K562 (cell line): ENCODE data around the gene CD47. TPM values are rescaled to one million over a fixed set of nuclear protein-coding genes. Genes with fewer than 3 reads are reported as not detected.

Experiments used
- CBX1 ChIP-seq: sonication (generic); IDR thresholded peaks from 2 replicates; pipeline ENCODE4 v1.6.1; 2016; ENCODE audit warnings: antibody characterized with exemption, low read depth, mild to moderate bottlenecking
- HDAC1 ChIP-seq, 2 experiments: fragments of 450-650 bp; IDR thresholded peaks; 2 replicates each; pipeline ENCODE4 v1.6.1; 2016 to 2017; ENCODE audit warnings: inconsistent platforms in 1 of 2, mild to moderate bottlenecking in 1 of 2, moderate library complexity in 1 of 2
- MAFG ChIP-seq: fragments of 450-650 bp; conservative IDR thresholded peaks from 2 replicates; pipeline ENCODE4 v1.6.1; 2016; ENCODE audit warnings: missing genetic modification characterization, missing compliant biosample characterization
- ZFP36 ChIP-seq: fragments of 150-350 bp; IDR thresholded peaks from 2 replicates; pipeline ENCODE4 v1.6.1; 2018; ENCODE audit warnings: low read length, low read depth; ENCODE audit not compliant: partially characterized antibody
- ZNF212 ChIP-seq: fragments of 450-650 bp; formaldehyde crosslinking; IDR thresholded peaks from 2 replicates; pipeline ENCODE4 v1.4.0; 2020; ENCODE audit warnings: mild to moderate bottlenecking
- polyA plus RNA-seq, 8 experiments: library from polyadenylated mRNA; depleted of rRNA in 4 of 8; stranded (reverse) in 5 of 8; unstranded in 3 of 8; fragments of >200 nt; fragmentation: Nextera tagmentation in 2 of 8; fragmentation: Illumina TruSeq in 1 of 8; extraction: Ambion mirVana in 2 of 8; extraction: Trizol in 1 of 8; gene quantifications; 2 replicates each; pipeline versions ENCODE4 v1.2.1 to v1.2.3, GENCODE V29; 2011 to 2014; ENCODE audit warnings: inconsistent platforms in 1 of 8, missing spikeins in 1 of 8
- total RNA-seq, 7 experiments: library from RNA; depleted of rRNA in 6 of 7; stranded (reverse); fragments of >200 nt in 6 of 7; fragmentation: Illumina TruSeq in 2 of 7; extraction: Trizol in 2 of 7; gene quantifications; 2 replicates each; pipeline versions ENCODE4 v1.2.1 to v1.2.3, GENCODE V29; 2011 to 2021; ENCODE audit warnings: low replicate concordance in 1 of 7
- TF ChIP-seq, protein P1 (sequence below): sonication (generic); formaldehyde crosslinking; IDR thresholded peaks from 2 replicates; pipeline ENCODE4 v1.8.1; 2023; ENCODE audit warnings: mild to moderate bottlenecking, missing genetic modification reagents
- TF ChIP-seq, protein P2 (sequence below): fragments of 450-650 bp; IDR thresholded peaks from 2 replicates; pipeline ENCODE4 v1.6.1; 2016; ENCODE audit warnings: antibody characterized with exemption
- TF ChIP-seq, protein P3 (sequence below): fragments of 150-350 bp; conservative IDR thresholded peaks from 2 replicates; pipeline ENCODE4 v1.6.1; 2014; ENCODE audit warnings: low read length
- TF ChIP-seq, protein P4 (sequence below), 2 experiments: fragments of 450-650 bp; formaldehyde crosslinking in 1 of 2; IDR thresholded peaks; 2 replicates each; pipeline versions ENCODE4 v1.4.0 to v1.6.1; 2014 to 2020; ENCODE audit warnings: mild to moderate bottlenecking in 2 of 2, borderline replicate concordance in 1 of 2, low read depth in 1 of 2

Gene CD47
- total and polyA plus RNA-seq, 9 of the 15 experiments (the other 6 are each of a cell fraction or from before 2014, with no cell fraction given) = 10.2 to 62.6 (median 36.3) TPM

DNA sequence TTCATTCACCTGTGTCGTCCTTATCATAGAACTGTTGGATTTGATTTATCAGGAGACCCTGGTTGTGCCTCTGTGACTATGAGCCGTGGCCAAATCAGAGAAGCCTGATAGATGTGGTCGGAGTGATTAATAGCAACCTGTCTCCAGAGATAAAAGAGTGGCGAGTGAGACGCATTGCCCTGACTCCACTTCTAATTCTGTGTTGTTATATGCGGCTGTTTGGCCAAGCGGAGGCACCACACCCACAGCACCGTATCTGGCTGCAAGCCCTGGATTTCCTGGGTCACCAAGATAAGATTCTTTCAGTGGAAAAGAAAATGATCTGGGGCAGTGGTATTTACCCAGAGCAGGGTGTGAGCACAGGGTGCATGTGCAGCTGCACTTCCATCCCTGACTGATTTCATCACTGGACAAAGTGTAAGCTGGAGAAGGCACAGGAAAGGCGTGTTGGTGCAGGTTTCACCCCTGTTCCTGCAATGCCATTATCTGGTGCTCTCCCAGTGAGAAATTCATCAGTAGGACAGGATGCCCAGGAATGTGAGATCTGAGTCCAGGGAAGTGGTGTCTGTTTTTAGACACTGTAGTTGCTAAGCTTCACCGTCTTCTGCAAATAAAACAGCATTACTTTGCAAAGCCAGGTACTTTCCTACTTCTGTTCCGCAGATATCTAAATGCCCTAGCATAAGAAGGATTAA is 84.6 kb downstream of the CD47 start (continued):
- TF ChIP-seq, protein P1, sequence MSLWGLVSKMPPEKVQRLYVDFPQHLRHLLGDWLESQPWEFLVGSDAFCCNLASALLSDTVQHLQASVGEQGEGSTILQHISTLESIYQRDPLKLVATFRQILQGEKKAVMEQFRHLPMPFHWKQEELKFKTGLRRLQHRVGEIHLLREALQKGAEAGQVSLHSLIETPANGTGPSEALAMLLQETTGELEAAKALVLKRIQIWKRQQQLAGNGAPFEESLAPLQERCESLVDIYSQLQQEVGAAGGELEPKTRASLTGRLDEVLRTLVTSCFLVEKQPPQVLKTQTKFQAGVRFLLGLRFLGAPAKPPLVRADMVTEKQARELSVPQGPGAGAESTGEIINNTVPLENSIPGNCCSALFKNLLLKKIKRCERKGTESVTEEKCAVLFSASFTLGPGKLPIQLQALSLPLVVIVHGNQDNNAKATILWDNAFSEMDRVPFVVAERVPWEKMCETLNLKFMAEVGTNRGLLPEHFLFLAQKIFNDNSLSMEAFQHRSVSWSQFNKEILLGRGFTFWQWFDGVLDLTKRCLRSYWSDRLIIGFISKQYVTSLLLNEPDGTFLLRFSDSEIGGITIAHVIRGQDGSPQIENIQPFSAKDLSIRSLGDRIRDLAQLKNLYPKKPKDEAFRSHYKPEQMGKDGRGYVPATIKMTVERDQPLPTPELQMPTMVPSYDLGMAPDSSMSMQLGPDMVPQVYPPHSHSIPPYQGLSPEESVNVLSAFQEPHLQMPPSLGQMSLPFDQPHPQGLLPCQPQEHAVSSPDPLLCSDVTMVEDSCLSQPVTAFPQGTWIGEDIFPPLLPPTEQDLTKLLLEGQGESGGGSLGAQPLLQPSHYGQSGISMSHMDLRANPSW (CRISPR knock-in tag) = no peak
- TF ChIP-seq, protein P2, sequence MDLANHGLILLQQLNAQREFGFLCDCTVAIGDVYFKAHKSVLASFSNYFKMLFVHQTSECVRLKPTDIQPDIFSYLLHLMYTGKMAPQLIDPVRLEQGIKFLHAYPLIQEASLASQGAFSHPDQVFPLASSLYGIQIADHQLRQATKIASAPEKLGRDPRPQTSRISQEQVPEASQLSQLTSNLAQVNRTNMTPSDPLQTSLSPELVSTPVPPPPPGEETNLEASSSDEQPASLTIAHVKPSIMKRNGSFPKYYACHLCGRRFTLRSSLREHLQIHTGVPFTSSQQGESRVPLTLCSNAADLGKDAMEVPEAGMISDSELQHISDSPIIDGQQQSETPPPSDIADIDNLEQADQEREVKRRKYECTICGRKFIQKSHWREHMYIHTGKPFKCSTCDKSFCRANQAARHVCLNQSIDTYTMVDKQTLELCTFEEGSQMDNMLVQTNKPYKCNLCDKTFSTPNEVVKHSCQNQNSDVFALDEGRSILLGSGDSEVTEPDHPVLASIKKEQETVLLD = no peak
- TF ChIP-seq, protein P3, sequence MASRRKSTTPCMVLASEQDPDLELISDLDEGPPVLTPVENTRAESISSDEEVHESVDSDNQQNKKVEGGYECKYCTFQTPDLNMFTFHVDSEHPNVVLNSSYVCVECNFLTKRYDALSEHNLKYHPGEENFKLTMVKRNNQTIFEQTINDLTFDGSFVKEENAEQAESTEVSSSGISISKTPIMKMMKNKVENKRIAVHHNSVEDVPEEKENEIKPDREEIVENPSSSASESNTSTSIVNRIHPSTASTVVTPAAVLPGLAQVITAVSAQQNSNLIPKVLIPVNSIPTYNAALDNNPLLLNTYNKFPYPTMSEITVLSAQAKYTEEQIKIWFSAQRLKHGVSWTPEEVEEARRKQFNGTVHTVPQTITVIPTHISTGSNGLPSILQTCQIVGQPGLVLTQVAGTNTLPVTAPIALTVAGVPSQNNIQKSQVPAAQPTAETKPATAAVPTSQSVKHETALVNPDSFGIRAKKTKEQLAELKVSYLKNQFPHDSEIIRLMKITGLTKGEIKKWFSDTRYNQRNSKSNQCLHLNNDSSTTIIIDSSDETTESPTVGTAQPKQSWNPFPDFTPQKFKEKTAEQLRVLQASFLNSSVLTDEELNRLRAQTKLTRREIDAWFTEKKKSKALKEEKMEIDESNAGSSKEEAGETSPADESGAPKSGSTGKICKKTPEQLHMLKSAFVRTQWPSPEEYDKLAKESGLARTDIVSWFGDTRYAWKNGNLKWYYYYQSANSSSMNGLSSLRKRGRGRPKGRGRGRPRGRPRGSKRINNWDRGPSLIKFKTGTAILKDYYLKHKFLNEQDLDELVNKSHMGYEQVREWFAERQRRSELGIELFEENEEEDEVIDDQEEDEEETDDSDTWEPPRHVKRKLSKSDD = no peak
- TF ChIP-seq ZNF212 (no peak), CBX1 (no peak), MAFG (tag) (no peak), HDAC1 (IDR thresholded peaks at IDR 0.05) (peak in 1 of 2 experiments; percentile 43; a peak in 2 of 4 replicates), ZFP36 (no peak)
- TF ChIP-seq, protein P4, sequence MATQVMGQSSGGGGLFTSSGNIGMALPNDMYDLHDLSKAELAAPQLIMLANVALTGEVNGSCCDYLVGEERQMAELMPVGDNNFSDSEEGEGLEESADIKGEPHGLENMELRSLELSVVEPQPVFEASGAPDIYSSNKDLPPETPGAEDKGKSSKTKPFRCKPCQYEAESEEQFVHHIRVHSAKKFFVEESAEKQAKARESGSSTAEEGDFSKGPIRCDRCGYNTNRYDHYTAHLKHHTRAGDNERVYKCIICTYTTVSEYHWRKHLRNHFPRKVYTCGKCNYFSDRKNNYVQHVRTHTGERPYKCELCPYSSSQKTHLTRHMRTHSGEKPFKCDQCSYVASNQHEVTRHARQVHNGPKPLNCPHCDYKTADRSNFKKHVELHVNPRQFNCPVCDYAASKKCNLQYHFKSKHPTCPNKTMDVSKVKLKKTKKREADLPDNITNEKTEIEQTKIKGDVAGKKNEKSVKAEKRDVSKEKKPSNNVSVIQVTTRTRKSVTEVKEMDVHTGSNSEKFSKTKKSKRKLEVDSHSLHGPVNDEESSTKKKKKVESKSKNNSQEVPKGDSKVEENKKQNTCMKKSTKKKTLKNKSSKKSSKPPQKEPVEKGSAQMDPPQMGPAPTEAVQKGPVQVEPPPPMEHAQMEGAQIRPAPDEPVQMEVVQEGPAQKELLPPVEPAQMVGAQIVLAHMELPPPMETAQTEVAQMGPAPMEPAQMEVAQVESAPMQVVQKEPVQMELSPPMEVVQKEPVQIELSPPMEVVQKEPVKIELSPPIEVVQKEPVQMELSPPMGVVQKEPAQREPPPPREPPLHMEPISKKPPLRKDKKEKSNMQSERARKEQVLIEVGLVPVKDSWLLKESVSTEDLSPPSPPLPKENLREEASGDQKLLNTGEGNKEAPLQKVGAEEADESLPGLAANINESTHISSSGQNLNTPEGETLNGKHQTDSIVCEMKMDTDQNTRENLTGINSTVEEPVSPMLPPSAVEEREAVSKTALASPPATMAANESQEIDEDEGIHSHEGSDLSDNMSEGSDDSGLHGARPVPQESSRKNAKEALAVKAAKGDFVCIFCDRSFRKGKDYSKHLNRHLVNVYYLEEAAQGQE (IDR thresholded peaks at IDR 0.05; ENCODE audit: borderline replicate concordance) = no peak
- TF ChIP-seq, protein P4 (CRISPR knock-in tag; IDR thresholded peaks at IDR 0.05; ENCODE audit: low read depth) = no peak
